T-helper 22 cell (primary cell): ENCODE data around the gene APBA1.
"Not testable (repeated sequence)": the region's sequence is repeated elsewhere in the genome, so short reads cannot be mapped to it uniquely, and the experiment has no call there.

Experiments used
- DNase-seq: peaks from one replicate; pipeline ENCODE4 v3.0.0-alpha.2; 2020; ENCODE audit warnings: low read depth

APBA1 gene

DNA sequence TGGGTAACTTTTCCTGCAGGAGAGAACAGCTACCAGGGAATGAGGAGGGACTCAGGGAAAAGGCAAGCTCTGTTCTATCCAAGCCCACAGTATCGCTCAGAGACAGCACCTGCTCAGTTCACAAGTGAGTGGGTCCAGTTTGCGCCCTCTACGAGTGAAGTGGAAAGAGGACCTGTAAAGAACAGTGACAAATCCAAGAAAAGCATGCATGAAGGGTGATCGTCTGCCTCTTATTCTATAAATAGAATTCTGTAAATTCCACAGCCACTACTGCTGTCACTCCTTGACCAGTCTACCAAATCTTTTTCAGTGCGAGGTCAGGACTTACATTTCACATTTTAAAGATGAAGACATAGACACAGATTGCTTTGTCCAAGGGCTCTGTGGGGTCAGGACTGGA is 229.7 kb downstream of the APBA1 start:
- no peak for DNase-seq

DNA sequence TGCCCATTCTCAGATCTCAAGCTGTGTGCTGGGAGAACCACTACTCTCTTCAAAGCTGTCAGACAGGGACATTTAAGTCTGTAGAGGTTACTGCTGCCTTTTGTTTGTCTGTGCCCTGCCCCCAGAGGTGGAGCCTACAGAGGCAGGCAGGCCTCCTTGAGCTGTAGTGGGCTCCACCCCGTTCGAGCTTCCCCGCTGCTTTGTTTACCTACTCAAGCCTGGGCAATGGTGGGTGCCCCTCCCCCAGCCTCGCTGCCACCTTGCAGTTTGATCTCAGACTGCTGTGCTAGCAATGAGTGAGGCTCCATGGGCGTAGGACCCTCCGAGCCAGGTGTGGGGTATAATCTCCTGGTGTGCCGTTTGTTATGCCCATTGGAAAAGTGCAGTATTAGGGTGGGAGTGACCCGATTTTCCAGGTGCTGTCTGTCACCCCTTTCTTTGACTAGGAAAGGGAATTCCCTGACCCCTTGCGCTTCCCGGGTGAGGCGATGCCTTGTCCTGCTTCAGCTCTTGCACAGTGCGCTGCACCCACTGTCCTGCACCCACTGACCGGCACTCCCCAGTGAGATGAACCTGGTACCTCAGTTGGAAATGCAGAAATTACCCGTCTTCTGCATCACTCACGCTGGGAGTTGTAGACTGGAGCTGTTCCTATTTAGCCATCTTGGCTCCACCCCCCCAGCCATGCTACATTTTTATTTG is 231.8 kb downstream of the APBA1 start:
- DNase-seq: not testable (repeated sequence)

DNA sequence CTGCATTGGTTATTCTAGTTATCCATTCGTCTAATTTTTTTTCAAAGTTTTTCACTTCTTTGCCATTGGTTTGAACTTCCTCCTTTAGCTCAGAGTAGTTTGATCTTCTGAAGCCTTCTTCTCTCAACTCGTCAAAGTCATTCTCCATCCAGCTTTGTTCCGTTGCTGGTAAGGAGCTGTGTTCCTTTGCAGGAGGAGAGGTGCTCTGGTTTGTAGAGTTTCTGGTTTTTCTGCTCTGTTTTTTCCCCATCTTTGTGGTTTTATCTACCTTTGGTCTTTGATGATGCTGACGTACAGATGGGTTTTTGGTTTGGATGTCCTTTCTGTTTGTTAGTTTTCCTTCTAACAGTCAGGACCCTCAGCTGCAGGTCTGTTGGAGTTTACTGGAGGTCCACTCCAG is 232.5 kb downstream of the APBA1 start:
- DNase-seq: not testable (repeated sequence)

DNA sequence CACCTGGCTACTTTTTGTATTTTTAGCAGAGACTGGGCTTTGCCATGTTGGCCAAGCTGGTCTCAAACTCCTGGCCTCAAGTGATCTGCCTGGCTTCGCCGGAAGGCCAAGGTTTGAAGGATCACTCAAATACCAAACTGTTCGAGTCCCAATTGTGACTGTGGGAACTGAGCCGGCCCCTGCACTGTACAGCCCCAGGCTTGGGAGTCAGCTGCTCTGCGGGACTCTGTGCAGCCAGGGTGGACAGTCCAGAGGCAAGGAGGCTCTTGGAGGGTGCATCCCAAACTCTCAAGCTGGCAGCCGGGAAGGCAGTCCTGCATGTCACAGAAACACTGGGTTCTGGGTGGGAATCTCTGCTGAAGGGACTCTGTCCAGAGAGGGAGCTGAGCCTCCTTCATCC is 238.2 kb downstream of the APBA1 start:
- no peak for DNase-seq

DNA sequence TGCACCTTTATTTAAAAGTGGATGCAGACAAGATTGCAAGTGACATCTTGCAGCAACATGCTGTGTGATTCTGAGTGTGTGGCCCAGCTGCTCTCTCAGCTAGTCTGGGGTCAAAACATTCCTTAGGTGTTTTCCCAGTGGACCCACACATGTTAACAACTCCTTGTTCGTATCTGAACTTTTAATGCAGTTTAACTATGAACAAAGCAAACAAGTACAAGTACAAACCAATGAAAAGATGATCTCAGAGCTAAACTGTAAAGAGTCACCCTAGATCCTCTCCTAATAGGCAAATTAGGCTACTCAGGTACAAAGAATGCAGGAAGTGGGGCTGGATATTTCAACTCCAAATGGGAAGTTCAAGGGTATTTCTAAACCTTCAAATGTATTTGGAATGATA is 238.8 kb downstream of the APBA1 start:
- no peak for DNase-seq

DNA sequence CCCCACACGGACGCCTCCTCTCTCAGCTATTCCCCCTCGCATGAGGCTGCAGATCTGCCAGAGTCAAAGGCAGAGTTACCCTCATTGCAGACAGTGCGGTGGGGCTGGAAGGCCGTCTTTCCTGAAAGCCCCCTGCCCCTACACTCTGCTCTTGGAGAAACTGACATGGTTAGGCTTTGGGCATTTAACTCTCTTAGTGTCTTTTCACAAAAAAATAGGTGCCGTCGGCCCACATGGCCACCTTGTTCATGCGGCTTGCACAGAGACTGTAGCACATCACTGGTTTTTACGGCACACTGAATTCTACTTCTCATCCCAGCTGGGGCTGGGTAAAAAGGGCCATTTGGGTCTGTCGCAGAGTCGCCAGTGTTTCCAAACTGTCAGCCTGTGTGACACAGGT is 239.5 kb downstream of the APBA1 start:
- no peak for DNase-seq

DNA sequence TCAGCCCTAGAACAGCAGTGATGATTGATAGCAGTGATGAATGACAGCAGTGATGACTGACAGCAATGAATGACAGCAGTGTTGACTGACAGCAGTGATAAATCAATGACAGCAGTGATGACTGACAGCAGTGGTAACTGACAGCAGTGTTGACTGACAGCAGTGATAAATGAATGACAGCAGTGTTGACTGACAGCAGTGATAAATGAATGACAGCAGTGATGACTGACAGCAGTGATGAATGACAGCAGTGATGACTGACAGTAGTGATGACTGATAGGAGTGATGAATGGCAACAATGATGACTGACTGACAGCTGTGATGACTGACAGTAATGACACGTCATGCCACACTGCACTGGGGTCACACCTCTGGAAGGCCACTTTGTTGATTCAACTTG is 240.4 kb downstream of the APBA1 start:
- DNase-seq: no peak

DNA sequence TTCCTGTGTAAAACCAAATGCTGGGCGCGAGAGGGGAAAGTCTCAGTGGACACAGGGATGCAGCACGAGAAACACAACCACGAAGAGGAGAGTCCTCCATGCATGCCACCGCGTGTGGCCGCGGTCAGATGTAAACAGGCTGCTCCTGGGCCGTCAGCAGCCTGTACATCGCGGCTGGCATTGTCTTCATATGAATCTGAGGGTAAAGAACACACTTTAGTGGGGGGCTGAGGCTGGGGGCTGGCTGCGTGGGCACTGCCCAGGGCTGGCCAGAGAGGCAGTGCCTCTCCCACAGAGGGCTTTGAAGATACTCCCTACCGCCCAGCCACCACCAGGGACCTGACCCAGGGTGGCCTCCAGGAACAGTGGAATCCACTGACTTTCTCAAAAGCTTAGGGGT is 241.0 kb downstream of the APBA1 start:
- DNase-seq: no peak

DNA sequence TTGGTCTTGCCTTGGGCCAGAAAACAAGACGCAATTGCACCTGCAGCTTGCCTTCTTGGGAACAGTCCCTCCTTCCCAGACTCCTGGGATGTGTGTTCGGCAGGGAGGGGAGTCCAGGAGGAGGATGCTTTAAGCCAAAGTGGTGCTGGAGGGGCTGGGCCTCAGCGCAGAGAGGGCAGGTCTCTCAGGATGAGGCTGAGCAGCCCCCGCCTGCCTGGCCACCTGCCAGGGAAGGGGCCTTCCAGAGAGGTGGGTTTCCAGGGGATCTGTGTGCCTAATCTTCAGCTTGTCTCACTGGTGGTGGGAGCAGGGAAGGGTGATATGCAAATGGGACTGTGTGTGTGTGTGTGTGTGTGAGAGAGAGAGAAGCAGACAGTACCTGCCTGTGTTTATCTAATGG is 242.0 kb downstream of the APBA1 start:
- no peak for DNase-seq

DNA sequence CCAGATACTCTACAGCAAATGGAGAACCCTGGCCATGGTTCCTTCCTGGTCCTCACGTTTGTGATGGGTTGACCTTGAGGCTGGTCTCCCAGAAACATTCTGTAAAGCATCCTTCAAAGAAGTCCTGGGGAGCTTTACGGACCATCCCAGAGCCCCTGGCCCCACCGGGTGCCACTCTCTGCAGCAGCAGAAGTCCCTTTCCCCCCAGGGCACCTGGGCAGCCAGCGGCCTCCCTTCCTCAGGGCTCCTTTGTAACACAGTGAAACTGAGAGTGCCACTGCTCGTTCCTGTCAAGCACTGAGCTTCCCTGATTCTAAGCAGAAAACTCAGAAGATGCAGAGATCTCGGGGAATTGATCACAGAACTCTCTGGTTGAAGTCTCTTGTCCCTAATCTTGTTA is 242.9 kb downstream of the APBA1 start:
- DNase-seq: no peak

DNA sequence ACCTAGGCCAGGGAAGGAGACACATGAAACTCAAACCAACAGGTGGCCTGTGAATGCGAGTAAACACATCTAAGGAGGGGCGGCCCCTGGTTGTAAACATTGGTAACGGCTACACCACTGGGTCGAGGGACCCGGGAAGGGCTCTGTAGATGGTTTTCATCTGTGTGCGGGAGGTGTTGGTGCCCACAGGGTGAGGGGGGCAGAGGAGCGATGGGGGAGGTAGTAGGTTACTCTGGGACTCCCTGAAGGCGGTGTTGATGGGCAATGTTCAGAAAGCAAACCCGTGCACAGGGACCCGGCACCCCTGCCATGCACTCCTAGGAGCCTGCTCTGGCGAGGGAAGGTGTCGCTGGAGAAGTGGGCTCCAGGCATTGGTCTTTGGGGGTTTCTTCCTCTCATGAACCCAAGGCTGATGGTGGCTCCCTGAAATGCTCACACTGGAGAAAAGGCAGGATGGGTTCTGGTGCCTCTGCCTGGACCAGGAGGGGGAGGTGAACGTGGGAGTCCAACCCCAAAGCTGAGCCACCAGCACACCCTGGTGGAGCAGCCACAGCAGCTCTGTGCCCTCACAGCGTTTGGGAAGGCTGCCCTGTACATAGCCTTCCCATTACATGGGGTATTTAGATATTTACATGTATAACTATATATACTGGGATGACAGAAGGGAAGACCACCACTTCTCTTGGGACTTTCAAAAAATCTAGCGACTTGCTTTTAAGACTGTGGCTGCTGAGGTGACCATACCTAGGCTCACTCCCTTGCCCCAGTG is 244.0 kb downstream of the APBA1 start:
- DNase-seq: no peak

DNA sequence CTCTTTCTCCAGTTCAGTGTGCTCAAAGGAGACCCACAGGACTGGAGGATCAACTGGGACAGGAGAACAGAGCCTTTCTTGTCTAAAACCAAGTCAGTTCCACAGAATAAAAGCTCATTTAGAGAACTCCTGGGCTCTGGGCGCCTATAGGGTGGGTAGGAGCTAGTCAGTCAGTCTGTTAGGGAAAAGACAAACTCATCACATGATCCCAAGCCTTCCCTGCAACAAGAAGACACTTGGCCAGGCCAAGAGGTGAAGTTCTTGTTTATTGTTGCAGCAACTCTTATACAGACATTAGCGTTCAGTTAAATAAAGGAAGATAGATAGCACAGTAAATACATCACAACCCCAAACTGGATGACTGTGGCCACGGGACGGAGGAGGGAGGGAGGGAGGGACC is 244.9 kb downstream of the APBA1 start:
- DNase-seq: no peak

DNA sequence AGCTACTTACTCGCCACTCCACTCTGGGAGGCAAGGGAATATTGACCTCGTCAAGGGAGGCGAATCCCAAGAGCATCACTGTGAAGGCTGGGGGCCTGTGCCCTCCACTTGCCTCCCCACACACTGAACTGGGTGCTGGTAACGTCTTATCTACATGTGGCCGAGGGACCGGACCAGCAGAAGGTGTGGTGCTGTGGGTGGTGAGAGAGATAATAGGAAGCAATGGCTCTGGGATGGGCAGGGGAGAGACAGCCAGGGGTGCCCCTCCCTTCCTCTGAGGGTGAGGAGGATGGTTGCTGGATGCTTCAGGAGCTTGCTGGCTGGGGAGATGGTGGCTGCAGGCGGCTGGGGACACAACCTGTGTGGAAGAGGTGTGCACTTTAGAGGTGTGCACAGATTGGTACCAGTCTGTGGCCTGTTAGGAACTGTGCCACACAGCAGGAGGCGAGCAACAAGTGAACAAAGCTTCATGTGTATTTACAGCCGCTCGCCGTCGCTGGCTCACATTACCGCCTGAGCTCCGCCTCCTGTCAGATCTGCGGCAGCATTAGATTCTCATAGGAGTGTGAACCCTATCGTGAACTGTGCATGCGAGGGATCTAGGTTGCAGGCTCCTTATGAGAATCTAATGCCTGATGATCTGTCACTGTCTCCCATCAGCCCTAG is 246.9 kb downstream of the APBA1 start:
- no peak for DNase-seq

DNA sequence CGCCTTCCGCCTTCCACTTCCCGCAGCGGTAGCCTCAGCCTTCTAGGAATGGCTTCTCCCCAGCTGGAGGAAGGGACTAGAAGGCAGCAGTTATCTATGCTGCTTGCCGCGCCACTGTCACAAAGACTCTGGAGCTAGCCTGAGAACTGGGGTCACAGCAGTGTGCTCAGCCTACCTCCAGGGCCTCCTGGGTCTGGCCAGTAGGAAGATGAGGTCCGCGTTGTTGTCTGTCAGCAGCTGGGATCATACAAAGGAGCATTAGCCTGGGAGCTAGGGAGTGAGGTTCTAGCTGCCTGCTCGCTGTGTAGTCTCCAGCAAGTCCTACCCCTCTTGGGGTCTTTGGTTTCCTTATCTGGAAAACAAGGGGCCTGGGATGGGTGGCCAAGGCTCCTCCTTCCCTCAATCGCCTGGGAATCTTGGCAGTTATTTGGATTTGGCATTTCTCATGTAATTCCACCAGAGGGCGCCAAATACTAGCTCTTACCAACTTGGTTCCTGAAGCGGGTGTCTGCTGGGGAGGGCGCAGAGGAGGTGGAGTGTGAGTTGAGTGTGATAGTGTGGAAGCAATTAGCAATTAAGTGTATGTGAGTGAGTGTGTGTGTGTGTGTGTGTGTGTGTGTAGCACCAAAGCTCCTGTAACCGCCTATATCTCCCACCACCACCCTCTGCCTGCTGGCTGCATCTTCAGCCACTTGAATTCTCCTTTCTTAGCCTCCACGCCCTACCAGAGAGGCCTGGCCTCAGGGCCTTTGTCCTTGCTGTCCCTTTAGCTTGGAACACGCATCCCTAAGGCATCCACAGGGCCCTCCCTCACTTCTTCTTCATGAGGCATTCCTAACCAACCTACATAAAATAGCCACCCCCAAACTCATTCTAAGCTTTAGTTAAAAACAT is 250.0 kb downstream of the APBA1 start:
- DNase-seq: no peak

DNA sequence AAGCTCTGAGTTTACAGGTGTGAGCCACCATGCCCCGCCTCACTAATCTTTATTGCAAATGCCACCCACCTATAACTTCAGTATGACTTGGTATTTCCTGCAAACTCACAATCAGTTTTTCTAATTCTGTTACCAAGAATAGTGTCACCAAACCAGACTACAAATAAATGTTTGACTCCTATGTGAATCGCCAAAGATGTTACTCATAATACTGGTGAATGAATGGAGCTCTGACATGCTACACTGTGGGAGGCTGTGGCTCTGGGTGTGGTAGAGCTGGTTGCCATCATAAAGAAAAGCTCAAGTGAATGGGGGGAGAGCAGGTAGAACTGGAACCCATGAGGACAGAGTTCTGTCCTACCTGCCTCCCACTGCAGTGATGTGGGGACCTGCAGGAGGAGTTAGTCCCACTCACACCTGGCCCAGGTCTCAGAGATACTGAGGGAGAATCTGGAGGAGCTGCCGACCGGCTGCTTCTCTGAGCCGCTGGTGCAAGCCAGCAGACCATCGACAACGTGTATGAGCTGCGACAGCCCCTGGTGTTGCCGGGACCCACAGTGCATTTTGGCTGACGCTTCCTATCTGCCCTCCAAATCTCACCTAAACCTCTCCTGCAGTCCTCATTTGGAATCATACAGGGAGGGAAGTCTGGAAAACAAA is 251.4 kb downstream of the APBA1 start:
- no peak for DNase-seq

DNA sequence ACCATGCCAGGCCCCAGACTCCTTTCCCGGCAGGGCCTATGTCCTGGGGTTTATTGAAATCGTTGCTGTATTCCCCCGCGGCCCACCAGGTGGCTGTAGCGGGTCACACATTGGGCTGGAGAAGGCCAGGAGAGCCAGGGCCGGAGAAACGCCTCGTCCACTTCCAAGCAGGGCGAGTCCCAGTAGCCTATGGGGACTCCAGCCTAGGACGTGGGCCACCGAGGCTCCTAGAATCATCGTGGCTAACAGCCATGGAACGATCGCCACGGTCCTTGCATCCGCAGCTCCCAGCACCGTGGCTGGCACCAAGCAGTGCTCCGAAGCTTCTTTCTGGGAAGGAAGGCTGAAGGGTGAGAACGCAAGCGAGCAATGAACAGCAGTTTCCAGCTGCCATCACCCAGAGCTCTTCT is 259.4 kb downstream of the APBA1 start:
- no peak for DNase-seq

DNA sequence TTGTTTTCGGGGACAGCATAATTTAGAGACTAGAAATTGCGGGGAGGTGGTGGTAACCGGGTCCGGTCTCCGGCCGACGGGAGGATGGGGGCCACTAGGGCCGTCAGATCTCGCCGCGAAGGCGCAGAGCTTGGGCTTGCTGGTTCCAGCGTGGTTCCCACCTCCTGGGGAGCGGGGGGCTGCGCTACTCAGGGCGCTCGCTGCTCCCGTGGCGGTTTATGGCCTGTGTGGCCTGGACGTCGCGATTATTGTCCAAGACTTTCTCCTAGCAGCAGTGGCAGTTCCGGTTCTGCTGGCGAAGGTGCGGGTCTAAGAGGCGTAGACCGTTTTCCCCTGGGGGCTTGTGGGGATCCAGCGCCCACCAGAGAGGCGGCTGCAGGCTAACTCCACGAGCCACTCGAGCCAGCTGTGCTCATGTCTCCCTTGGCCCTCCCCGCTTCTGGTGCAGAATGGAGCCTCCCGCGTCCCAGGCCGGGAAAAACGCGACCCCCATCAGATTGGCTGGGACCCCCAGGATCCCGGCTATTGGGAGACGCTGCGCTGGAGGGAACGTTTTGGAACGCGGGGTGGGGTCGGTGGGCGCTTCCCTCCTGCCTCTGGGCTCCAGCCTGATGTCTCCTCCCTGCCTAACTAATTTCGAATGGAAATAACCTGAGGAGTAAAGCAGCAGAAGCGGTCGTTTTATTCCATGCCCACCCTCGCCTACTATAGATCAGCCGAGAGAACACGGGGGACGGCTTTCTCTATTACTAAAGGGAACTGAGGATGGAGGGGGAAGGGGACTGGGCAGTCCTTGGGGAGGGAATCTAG is 260.0 kb downstream of the APBA1 start:
- no peak for DNase-seq

DNA sequence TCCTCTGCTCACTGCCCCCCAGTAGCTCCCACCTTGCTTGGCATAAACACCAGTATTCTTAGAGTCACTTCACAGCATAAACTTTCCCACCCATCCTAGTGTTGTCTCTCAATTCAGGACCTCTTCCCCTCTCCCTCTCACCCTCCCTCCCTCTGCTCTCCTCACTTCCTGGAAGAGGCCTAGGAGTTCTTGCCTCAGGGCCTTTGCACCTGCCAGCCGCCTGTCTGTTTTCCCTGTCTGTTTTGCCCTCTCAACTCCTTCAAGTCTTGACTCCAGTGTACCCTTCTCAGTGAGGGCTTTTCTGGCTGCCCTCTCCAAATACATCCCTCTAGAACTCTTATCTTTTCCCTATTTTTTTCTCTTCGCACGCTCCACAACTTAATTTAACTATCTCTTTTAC is 260.9 kb downstream of the APBA1 start:
- DNase-seq: no peak

DNA sequence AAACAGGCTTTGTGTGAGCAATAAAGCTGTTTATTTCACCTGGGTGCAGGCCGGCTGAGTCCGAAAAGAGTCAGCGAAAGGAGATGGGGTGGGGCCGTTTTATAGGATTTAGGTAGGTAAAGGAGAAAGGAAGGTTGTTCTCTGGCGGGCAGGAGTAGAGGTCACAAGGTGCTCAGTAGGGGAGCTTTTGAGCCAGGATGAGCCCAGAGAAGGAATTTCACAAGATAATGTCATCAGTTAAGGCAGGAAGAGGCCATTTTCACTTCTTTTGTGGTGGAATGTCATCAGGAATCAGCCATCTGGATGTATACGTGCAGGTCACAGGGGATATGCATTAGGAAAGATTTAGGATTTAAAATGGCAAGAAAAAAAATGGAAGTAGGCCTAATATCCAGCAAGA is 262.2 kb downstream of the APBA1 start:
- DNase-seq: not testable (repeated sequence)

DNA sequence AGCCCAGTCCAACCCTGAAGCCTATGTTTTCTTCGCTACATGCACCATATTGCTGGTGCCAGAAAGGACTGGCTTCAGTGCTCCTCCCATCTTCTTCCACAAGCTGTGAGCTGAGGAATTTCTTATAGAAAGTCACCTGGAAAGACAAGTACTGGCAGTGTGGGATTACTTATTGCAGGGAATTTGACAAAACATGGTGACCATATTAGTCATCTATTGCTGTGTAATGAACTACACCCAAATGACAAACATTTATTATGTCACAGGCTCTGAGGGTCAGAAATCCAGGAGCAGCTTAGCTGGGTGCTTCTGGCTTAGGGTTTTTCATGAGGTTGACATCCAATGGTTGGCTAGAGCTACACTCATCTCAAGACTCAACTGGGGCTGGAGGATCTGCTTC is 271.7 kb downstream of the APBA1 start:
- DNase-seq: no peak
